Neural cell (in vitro differentiated cells): ENCODE data around the gene EYA3. TPM values are rescaled to one million over a fixed set of nuclear protein-coding genes. Genes with fewer than 3 reads are reported as not detected.

ENCODE experiments used
- H2AFZ ChIP-seq: fragments of 200-600, 300-800 bp; sonication (generic), shearing (Covaris generic); 2 replicates; pipeline ENCODE4 v1.6.0; 2014; ENCODE audit warnings: low read depth, mild to moderate bottlenecking, antibody characterized with exemption, low read length, moderate library complexity
- H3F3A ChIP-seq: fragments of 200-600 bp; shearing (Covaris generic); 2 replicates; pipeline ENCODE4 v1.6.1; 2016; ENCODE audit warnings: mild to moderate bottlenecking, moderate library complexity, mixed read lengths, antibody characterized with exemption, low read length; ENCODE audit not compliant: insufficient read depth, poor library complexity, severe bottlenecking
- H3K27ac ChIP-seq: fragments of 200-600, 300-800 bp; sonication (generic), shearing (Covaris generic); 2 replicates; pipeline ENCODE4 v1.5.1; 2014; ENCODE audit warnings: mild to moderate bottlenecking, low read length, moderate library complexity
- H3K27me3 ChIP-seq: fragments of 300-800, 200-600 bp; sonication (generic), shearing (Covaris generic); 2 replicates; pipeline ENCODE4 v1.6.0; 2014; ENCODE audit warnings: mild to moderate bottlenecking, low read depth, low read length, moderate library complexity; ENCODE audit not compliant: insufficient read depth
- H3K36me3 ChIP-seq: fragments of 300-800, 200-600 bp; sonication (generic), shearing (Covaris generic); 2 replicates; pipeline ENCODE4 v1.5.1; 2014; ENCODE audit warnings: mild to moderate bottlenecking, antibody characterized with exemption, low read length, moderate library complexity; ENCODE audit not compliant: insufficient read depth
- H3K4me2 ChIP-seq: fragments of 300-800, 200-600 bp; sonication (generic), shearing (Covaris generic); 2 replicates; pipeline ENCODE4 v1.6.0; 2014; ENCODE audit warnings: mild to moderate bottlenecking, low read length
- H3K4me3 ChIP-seq: fragments of 300-800, 200-600 bp; sonication (generic), shearing (Covaris generic); 2 replicates; pipeline ENCODE4 v1.5.1; 2014; ENCODE audit warnings: mild to moderate bottlenecking, low read length, moderate library complexity
- H3K79me2 ChIP-seq: fragments of 200-600 bp; shearing (Covaris generic); replicated peaks from 2 replicates; pipeline ENCODE4 v1.6.0; 2014; ENCODE audit warnings: mild to moderate bottlenecking, low read length, moderate library complexity; ENCODE audit not compliant: insufficient read depth
- H3K9ac ChIP-seq: fragments of 300-800, 200-600 bp; sonication (generic), shearing (Covaris generic); 2 replicates; pipeline ENCODE4 v1.6.1; 2016; ENCODE audit warnings: mild to moderate bottlenecking, low read length, mixed read lengths
- H3K9me2 ChIP-seq: fragments of 200-600 bp; shearing (Covaris generic); 2 replicates; pipeline ENCODE4 v1.6.1; 2016; ENCODE audit warnings: mild to moderate bottlenecking, low read length, mixed read lengths; ENCODE audit not compliant: insufficient read depth
- H3K9me3 ChIP-seq: fragments of 200-600, 300-800 bp; sonication (generic), shearing (Covaris generic); 2 replicates; pipeline ENCODE4 v1.6.1; 2016; ENCODE audit warnings: mild to moderate bottlenecking, mixed run types, low read length, moderate library complexity, mixed read lengths
- H4K20me1 ChIP-seq: fragments of 200-600 bp; shearing (Covaris generic); 2 replicates; pipeline ENCODE4 v1.6.1; 2016; ENCODE audit warnings: mild to moderate bottlenecking, mixed run types; ENCODE audit not compliant: insufficient read depth
- CTCF ChIP-seq: fragments of 450-650 bp; IDR thresholded peaks from 2 replicates; pipeline ENCODE4 v1.5.1; 2014; ENCODE audit warnings: antibody characterized with exemption, mild to moderate bottlenecking, moderate library complexity; ENCODE audit not compliant: poor library complexity, severe bottlenecking
- EP300 ChIP-seq: fragments of 450-650 bp; conservative IDR thresholded peaks from 2 replicates; pipeline ENCODE4 v1.6.1; 2014; ENCODE audit warnings: antibody characterized with exemption, mild to moderate bottlenecking, moderate library complexity; ENCODE audit not compliant: poor library complexity, severe bottlenecking
- EZH2 ChIP-seq: fragments of 200-600, 300-800 bp; shearing (Covaris generic), sonication (generic); IDR thresholded peaks from 2 replicates; pipeline ENCODE4 v1.6.1; 2014; ENCODE audit warnings: antibody characterized with exemption, low read length, borderline replicate concordance, mild to moderate bottlenecking; ENCODE audit not compliant: insufficient read depth, poor library complexity, severe bottlenecking
- MXI1 ChIP-seq: fragments of 450-650 bp; conservative IDR thresholded peaks from 2 replicates; pipeline ENCODE4 v1.6.1; 2014; ENCODE audit warnings: antibody characterized with exemption, mild to moderate bottlenecking; ENCODE audit not compliant: poor library complexity, severe bottlenecking
- POLR2AphosphoS5 ChIP-seq: IDR thresholded peaks from 2 replicates; pipeline ENCODE4 v1.6.1; 2012
- RAD21 ChIP-seq: fragments of 450-650 bp; conservative IDR thresholded peaks from 2 replicates; pipeline ENCODE4 v1.6.1; 2014; ENCODE audit warnings: antibody characterized with exemption, mild to moderate bottlenecking, moderate library complexity
- REST ChIP-seq: IDR thresholded peaks from 2 replicates; pipeline ENCODE4 v1.6.1; 2012; ENCODE audit warnings: borderline replicate concordance
- SMC3 ChIP-seq: fragments of 450-650 bp; conservative IDR thresholded peaks from 2 replicates; pipeline ENCODE4 v1.6.1; 2014; ENCODE audit warnings: antibody characterized with exemption, mild to moderate bottlenecking, moderate library complexity; ENCODE audit not compliant: poor library complexity
- TAF1 ChIP-seq: IDR thresholded peaks from 2 replicates; pipeline ENCODE4 v1.6.1; 2012; ENCODE audit warnings: low read depth
- polyA plus RNA-seq: library from polyadenylated mRNA; depleted of rRNA; stranded (reverse); fragments of >200 nt; gene quantifications from 2 replicates; pipeline ENCODE4 v1.2.3, GENCODE V29; 2014

The EYA3 gene
- polyA plus RNA-seq, 1 donor from 2014 or later, result 11.2 TPM

GRCh38 chr1:28136169-28136921 lies 47.9 kb upstream of the EYA3 start:
- Histone ChIP-seq H3K9ac (no peak overlapping the region), H3K36me3 (no peaks in the 10 kb centered on the region), H3K79me2 (no peaks in the 10 kb centered on the region), H3K27ac (no peak overlapping the region), H3K4me3 (no peak overlapping the region), H3K4me2 (no peak overlapping the region), H3K27me3 (no peaks in the 10 kb centered on the region), H2AFZ (no peak overlapping the region), H3K9me3 (no peaks in the 10 kb centered on the region), H3K9me2 (no peaks in the 10 kb centered on the region), H3F3A (no peaks in the 10 kb centered on the region), H4K20me1 (no peaks in the 10 kb centered on the region)
- TF ChIP-seq RAD21 (no peak), MXI1 (no peak), POLR2AphosphoS5 (no peak), SMC3 (no peak), REST (no peak), EP300 (no peak), CTCF (no peak), TAF1 (no peak), EZH2 (no peak)

- H4K20me1 ChIP-seq, result no peaks in the 10 kb centered on the region
- H3K9me2 ChIP-seq, result no peaks in the 10 kb centered on the region
- TF ChIP-seq EZH2 (no peak), RAD21 (no peak), REST (no peak), SMC3 (no peak), MXI1 (no peak), POLR2AphosphoS5 (no peak), TAF1 (no peak), CTCF (no peak), EP300 (no peak)
- H3F3A ChIP-seq, result no peaks in the 10 kb centered on the region
- no peak overlapping the region for H3K9ac ChIP-seq
- no peak overlapping the region for H3K4me3 ChIP-seq
- no peaks in the 10 kb centered on the region for H3K9me3 ChIP-seq
- no peaks in the 10 kb centered on the region for H3K27me3 ChIP-seq
- no peak overlapping the region for H2AFZ ChIP-seq
- H3K36me3 ChIP-seq, result no peaks in the 10 kb centered on the region
- no peak overlapping the region for H3K27ac ChIP-seq
- H3K79me2 ChIP-seq, result no peaks in the 10 kb centered on the region
- H3K4me2 ChIP-seq, result no peak overlapping the region
Measured at GRCh38 chr1:28135371-28136168, 47.2 kb upstream of the EYA3 start.
